Heart left ventricle (tissue), 16 donors: ENCODE data around the gene APC. TPM values are rescaled to one million over a fixed set of nuclear protein-coding genes. Genes with fewer than 3 reads are reported as not detected.
A peak's percentile ranks its signal among the peaks of the same experiment; 100 is the strongest.

ENCODE experiments used
- ATAC-seq, 4 donors: fragments of 200-7000 bp; cut with Tn5 transposase; one replicate each; pipeline ENCODE4 v1.9.1; 2020 to 2022; ENCODE audit warnings: moderate library complexity in 4 of 4, mild to moderate bottlenecking in 3 of 4, moderate number of reproducible peaks in 1 of 4
- DNase-seq, 5 donors: peaks; one replicate each; pipeline ENCODE4 v3.0.0-alpha.2; 2020
- H3K27ac ChIP-seq, 12 donors: fragments of 200-600 bp; sonication (generic) in 4 of 12; one replicate each; pipeline versions ENCODE4 v1.5.0 to v1.8.0; 2016 to 2022; ENCODE audit warnings: mild to moderate bottlenecking in 2 of 12
- H3K27me3 ChIP-seq, 9 donors: fragments of 200-600 bp; sonication (generic) in 2 of 9; one replicate each; pipeline versions ENCODE4 v1.5.1 to v1.8.0; 2016 to 2022; ENCODE audit warnings: mild to moderate bottlenecking in 3 of 9
- H3K36me3 ChIP-seq, 9 donors: fragments of 200-600 bp; sonication (generic) in 2 of 9; one replicate each; pipeline versions ENCODE4 v1.5.0 to v1.8.0; 2018 to 2022; ENCODE audit warnings: mild to moderate bottlenecking in 2 of 9
- H3K4me1 ChIP-seq, 12 donors: fragments of 200-600 bp; sonication (generic) in 4 of 12; one replicate each; pipeline versions ENCODE4 v1.5.0 to v1.8.0; 2016 to 2022; ENCODE audit warnings: mild to moderate bottlenecking in 3 of 12
- H3K4me3 ChIP-seq, 12 donors: fragments of 200-600 bp; sonication (generic) in 4 of 12; one replicate each; pipeline versions ENCODE4 v1.5.0 to v1.8.0; 2017 to 2022; ENCODE audit warnings: mild to moderate bottlenecking in 9 of 12, moderate library complexity in 4 of 12
- H3K9me3 ChIP-seq, 12 donors: fragments of 200-600 bp; sonication (generic) in 4 of 12; one replicate each; pipeline versions ENCODE4 v1.5.0 to v1.8.0; 2016 to 2022; ENCODE audit warnings: mild to moderate bottlenecking in 1 of 12
- CTCF ChIP-seq, 12 donors: fragments of 200-600 bp; sonication (generic) in 4 of 12; IDR thresholded peaks; one replicate each; pipeline versions ENCODE4 v1.5.0 to v1.8.0; 2018 to 2022; ENCODE audit warnings: antibody characterized with exemption in 12 of 12, mild to moderate bottlenecking in 5 of 12
- POLR2A ChIP-seq, 2 donors: fragments of 450-650 bp; IDR thresholded peaks; one replicate each; pipeline ENCODE4 v1.6.1; 2017; ENCODE audit warnings: antibody characterized with exemption in 2 of 2, mild to moderate bottlenecking in 2 of 2, moderate library complexity in 2 of 2
- WGBS, 4 donors: extraction: QIAGEN DNeasy Blood & Tissue Kit in 2 of 4; methylation state at CpG; one replicate each; pipeline versions ENCODE4 v1.1.5 to v1.1.7; 2013 to 2018; 5-methylcytosine and 5-hydroxymethylcytosine counted together
- intact Hi-C, 10 donors: fragments of 100-400 bp; cut with DNase I; formaldehyde crosslinking; loops; one replicate each; pipeline versions ENCODE4 v1.11.1 to v1.14.2; 2022
- polyA plus RNA-seq, 2 donors: library from polyadenylated mRNA; stranded (reverse); fragments of 200-250 nt; gene quantifications; one replicate each; pipeline ENCODE4 v1.2.3, GENCODE V29; 2013
- total RNA-seq, 9 donors: library from RNA; depleted of rRNA in 2 of 9; stranded (reverse); fragments of >200 nt in 2 of 9; fragmentation: NEBNext Ultra II Directional in 3 of 9; extraction: Animal tissue kit (Norgen Biotek cat#: 25700) in 3 of 9; gene quantifications; one replicate each; pipeline versions ENCODE4 v1.1.0 to v1.2.4, GENCODE V29; 2016 to 2023
- donor health status: ischemic (EF 13 %, LVEDD 7.1; RV severe dilation, severe dysfunction).
- donor health status: healthy with polysubstance abuse.
- donor health status: DM: no; HTN: yes; CAD: no.
- donor health status: DM: no; HTN: no; CAD: no.
- donor health status: ischemic (EF 25% LVEDD 6.9; RV normal size, moderate dysfunction).
- donor health status: ischemic (EF 25% LVEDD 5.7; RV mildly dilated, moderate dysfunction).
- donor health status: healthy.
- donor health status: DM: yes; HTN: yes; CAD: no.
- donor health status: ischemic (EF 35%, LVEDD 5.7; RV mildly dilated, moderate dysfunction).
- donor health status: nonischemic (EF 11% LVEDD 7.7; RV severe dilation, severe dysfunction).
- donor health status: DM: yes; HTN: yes; CAD: no.
- donor health status: PGD.
- donor health status: ischemic (EF 29% LVEDD 5.4; RV normal size, mild dysfunction).
- donor health status: nonischemic (EF 23%, LVEDD 6.1; RV moderate dilation, normal function).

APC gene
- total and polyA plus RNA-seq, 11 donors, result 3.8 to 65.3 (median 37.4) TPM

GRCh38 chr5:112880219-112880964 is 142.7 kb downstream of the APC start:
- Histone ChIP-seq H3K4me1 (peaks cover 0 to 39% (median 17%) of the 10 kb centered on the region in 12 donors), H3K36me3 (peaks cover 0 to 100% (median 94%) of the 10 kb centered on the region in 9 donors), H3K9me3 (no peaks in the 10 kb centered on the region), H3K27ac (no peak overlapping the region), H3K4me3 (no peak overlapping the region), H3K27me3 (no peaks in the 10 kb centered on the region)
- ATAC-seq, result peak in 3 of 4 donors; percentile 25 to 61 (median 29)
- no peak for DNase-seq
- 69 to 90% (median 82%) methylated on average over 2 of the region's 2 CpGs for WGBS, 4 donors
- TF ChIP-seq POLR2A (IDR thresholded peaks at IDR 0.05) (no peak), CTCF (IDR thresholded peaks at IDR 0.05) (no peak)
- intact Hi-C loops, result loop anchor here in 1 of 10 donors (5.0 kb wide), 1 partner anchor 42 kb away; the partner anchor contains the start of gene REEP5

GRCh38 chr5:112883192-112883591 is 145.5 kb downstream of the APC start:
- H3K9me3 ChIP-seq, result no peaks in the 10 kb centered on the region
- ATAC-seq (peak in 1 of 4 donors; percentile 29), DNase-seq (no peak)
- WGBS, 4 donors, result 45 to 54% (median 47%) methylated on average over 2 of the region's 2 CpGs
- no peak overlapping the region for H3K4me3 ChIP-seq
- H3K4me1 ChIP-seq, result peaks cover 0 to 44% (median 13%) of the 10 kb centered on the region in 12 donors
- intact Hi-C loops, result loop anchor here in 1 of 10 donors (5.0 kb wide), 1 partner anchor 39 kb away; the partner anchor contains the start of gene REEP5
- TF ChIP-seq CTCF (IDR thresholded peaks at IDR 0.05), result no peak
- TF ChIP-seq POLR2A (IDR thresholded peaks at IDR 0.05), result no peak
- no peak overlapping the region for H3K27ac ChIP-seq
- H3K36me3 ChIP-seq, result peaks cover 0 to 98% (median 91%) of the 10 kb centered on the region in 9 donors
- H3K27me3 ChIP-seq, result no peaks in the 10 kb centered on the region

DNA sequence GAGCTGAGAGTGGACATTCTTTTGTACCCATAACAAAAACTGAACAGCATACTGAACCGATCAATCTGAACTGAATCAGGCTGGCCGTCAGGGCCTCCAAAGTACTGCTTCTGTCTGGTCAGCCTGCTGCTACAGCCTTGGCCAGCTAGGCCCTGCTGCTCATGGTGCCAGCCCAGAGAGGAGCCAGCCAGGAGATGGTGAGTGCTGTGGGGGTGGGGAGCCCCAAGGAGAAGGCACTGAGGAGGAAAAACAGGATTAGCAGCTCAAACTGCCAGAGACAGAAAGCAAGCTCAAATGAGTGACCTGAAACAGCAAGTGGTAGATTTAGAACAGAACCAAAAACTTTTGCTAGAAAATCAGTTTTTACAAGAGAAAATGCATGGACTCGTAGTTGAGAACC is 147.3 kb downstream of the APC start:
- peak in 3 of 4 donors; percentile 34 to 46 (median 35) for ATAC-seq
- WGBS, 4 donors, result 70 to 88% (median 83%) methylated on average over 3 of the region's 3 CpGs

More for the DNA sequence above, 147.3 kb downstream of the APC start:
- intact Hi-C loops, result no loop called here
- no peak overlapping the region for H3K4me3 ChIP-seq
- H3K27me3 ChIP-seq, result no peaks in the 10 kb centered on the region
- H3K27ac ChIP-seq, result no peak overlapping the region
- peaks cover 0 to 89% (median 83%) of the 10 kb centered on the region in 9 donors for H3K36me3 ChIP-seq
- no peak for TF ChIP-seq POLR2A (IDR thresholded peaks at IDR 0.05)
- no peak for TF ChIP-seq CTCF (IDR thresholded peaks at IDR 0.05)
- H3K9me3 ChIP-seq, result no peaks in the 10 kb centered on the region
- no peak for DNase-seq
- peaks cover 0 to 30% (median 7%) of the 10 kb centered on the region in 12 donors for H3K4me1 ChIP-seq
